ENCODE data around the gene MRPL12. TPM values are rescaled to one million over a fixed set of nuclear protein-coding genes. Genes with fewer than 3 reads are reported as not detected.

Gene MRPL12
- total RNA-seq, 6 donors from 2014 or later, result 29.3 to 69.8 (median 47.8) TPM

DNA sequence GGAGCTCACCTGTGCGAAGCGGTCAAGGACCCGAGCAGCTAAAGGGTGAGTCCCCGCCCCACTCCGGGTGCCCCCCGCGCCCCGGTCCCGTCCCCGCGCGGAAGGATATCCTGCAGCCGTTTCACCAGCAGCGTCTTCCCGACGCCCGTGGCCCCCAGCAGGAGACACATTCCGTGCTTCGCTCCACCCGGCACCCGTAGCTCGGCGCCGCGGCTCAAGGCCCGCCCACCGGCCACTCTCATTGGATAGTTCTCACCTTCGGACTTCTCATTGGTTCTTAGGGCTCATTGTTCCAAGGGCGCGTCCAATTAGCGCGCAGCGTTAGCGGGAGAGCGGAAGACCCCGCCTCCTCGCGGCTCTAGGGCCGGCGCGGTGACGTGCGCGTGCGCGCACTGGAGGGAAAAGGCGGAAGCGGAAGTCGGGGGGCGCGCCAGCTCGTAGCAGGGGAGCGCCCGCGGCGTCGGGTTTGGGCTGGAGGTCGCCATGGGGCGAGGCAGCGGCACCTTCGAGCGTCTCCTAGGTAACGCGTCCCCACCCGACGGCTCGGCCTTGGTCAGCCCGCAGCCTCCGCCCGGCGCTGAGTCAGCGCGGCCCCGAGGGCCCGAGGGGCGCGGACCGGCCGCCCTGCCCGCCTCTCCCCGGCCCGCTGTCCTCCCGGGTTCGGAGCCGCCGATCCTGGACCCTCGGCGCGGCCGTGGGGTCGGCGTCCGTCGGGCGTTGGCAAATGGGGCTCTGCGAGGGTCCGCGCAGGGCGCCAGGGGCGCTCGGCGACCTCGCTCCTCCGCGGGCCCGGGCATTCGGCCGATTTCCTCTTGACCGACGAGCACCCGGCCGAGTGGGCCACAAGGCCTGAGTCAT is 19.4 kb upstream of the MRPL12 start, which contains the start of the genes ARL16 and HGS:
Gene ARL16 (minus strand): TSS at position 214 of the 858 bp plus-strand sequence. CDS start 44 bp downstream, at position 170.
Gene HGS (plus strand): TSS at position 428 of the 858 bp plus-strand sequence. CDS start 56 bp downstream, at position 484.
- H3K4me3 ChIP-seq, result peak within 1 kb of the TSS; percentile 88 to 100 (median 92)
- no peaks in the 10 kb centered on the region for H3K9me3 ChIP-seq
- peak; percentile 96 to 99 for DNase-seq
- H3K27ac ChIP-seq, result peak within 1 kb of the TSS; percentile 82 to 93 (median 88)
- WGBS, 2 donors, result 0% methylated on average over 22 to 49 of the region's 112 CpGs
- ATAC-seq (ENCODE audit: low FRiP score in 2 of 2), result peak; percentile 98
- peaks cover 15 to 47% (median 31%) of the 10 kb centered on the region in 4 donors for H3K36me3 ChIP-seq
- no peaks in the 10 kb centered on the region for H3K27me3 ChIP-seq
- H3K4me1 ChIP-seq, result peaks cover 22 to 38% (median 28%) of the 10 kb centered on the region in 4 donors
- TF ChIP-seq, protein P1, sequence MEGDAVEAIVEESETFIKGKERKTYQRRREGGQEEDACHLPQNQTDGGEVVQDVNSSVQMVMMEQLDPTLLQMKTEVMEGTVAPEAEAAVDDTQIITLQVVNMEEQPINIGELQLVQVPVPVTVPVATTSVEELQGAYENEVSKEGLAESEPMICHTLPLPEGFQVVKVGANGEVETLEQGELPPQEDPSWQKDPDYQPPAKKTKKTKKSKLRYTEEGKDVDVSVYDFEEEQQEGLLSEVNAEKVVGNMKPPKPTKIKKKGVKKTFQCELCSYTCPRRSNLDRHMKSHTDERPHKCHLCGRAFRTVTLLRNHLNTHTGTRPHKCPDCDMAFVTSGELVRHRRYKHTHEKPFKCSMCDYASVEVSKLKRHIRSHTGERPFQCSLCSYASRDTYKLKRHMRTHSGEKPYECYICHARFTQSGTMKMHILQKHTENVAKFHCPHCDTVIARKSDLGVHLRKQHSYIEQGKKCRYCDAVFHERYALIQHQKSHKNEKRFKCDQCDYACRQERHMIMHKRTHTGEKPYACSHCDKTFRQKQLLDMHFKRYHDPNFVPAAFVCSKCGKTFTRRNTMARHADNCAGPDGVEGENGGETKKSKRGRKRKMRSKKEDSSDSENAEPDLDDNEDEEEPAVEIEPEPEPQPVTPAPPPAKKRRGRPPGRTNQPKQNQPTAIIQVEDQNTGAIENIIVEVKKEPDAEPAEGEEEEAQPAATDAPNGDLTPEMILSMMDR (IDR thresholded peaks at IDR 0.05), result peak in 1 of 6 experiments; percentile 5
- TF ChIP-seq EP300 (IDR thresholded peaks at IDR 0.05) (no peak), POLR2A (IDR thresholded peaks at IDR 0.05) (peak in 3 of 4 donors; percentile 67 to 91 (median 89)), POLR2AphosphoS5 (IDR thresholded peaks at IDR 0.05) (peak; percentile 72 to 79)

DNA sequence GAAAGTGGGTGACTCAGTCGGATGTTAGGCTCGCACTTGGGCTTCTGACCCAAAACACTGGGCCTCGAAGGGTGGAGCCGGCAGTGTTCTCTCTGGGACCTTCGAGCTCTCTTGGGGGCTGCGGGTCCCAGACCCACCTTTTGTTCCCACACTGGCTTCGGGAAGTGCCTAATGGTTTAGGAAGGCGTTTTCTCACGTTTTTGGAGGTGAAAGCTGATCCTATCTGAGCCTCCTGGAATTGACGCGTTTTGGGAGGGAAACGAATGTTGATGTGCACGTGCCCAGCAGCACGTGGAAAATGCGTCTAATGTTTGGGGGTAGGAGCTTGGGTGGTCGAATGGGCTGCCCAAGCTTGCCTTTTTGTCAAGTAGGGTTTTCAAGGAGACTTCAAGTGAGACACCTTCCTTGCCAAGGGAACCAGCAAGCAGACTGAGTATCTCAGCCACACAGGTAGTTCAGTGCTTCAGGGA is 18.7 kb upstream of the MRPL12 start:
- ATAC-seq (ENCODE audit: low FRiP score in 2 of 2) (peak in 1 of 2 donors; percentile 70), DNase-seq (no peak)
- Histone ChIP-seq H3K27ac (peak overlapping the region; percentile 82 to 93 (median 88)), H3K36me3 (peaks cover 18 to 53% (median 37%) of the 10 kb centered on the region in 4 donors), H3K4me3 (peak overlapping the region; percentile 85 to 100 (median 90)), H3K4me1 (peaks cover 22 to 38% (median 28%) of the 10 kb centered on the region in 4 donors), H3K9me3 (no peaks in the 10 kb centered on the region), H3K27me3 (no peaks in the 10 kb centered on the region)
- 0 to 2% methylated on average over 7 to 16 of the region's 16 CpGs for WGBS, 2 donors
- TF ChIP-seq EP300 (IDR thresholded peaks at IDR 0.05) (no peak), POLR2AphosphoS5 (IDR thresholded peaks at IDR 0.05) (no peak), POLR2A (IDR thresholded peaks at IDR 0.05) (no peak)
- TF ChIP-seq, protein P1 (IDR thresholded peaks at IDR 0.05), result no peak

DNA sequence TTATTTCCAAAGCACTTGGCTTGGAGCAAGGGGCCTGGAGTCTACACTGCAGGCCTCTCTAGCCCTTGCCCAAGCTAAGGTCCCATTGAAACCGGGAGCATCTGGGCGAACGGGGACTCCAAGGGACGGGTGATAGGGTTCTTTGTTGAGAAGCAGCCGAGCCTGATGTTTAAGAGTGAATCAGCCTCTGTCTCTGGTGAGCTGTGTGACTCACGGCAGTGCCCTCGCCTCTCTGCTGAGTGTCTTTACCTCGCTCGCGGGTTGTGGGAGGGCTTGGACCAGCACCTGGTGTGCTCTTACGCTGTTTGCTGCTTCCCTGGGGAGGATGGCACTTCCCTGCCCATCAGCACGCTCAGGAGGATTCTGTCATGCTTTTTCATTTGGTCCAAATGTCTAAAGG is 18.1 kb upstream of the MRPL12 start:
- TF ChIP-seq POLR2AphosphoS5 (IDR thresholded peaks at IDR 0.05) (no peak), EP300 (IDR thresholded peaks at IDR 0.05) (no peak), POLR2A (IDR thresholded peaks at IDR 0.05) (no peak)
- TF ChIP-seq, protein P1 (IDR thresholded peaks at IDR 0.05), result no peak
- no peak for ATAC-seq (ENCODE audit: low FRiP score in 2 of 2)
- WGBS, 2 donors, result 77 to 92% methylated on average over 8 to 11 of the region's 12 CpGs

DNA sequence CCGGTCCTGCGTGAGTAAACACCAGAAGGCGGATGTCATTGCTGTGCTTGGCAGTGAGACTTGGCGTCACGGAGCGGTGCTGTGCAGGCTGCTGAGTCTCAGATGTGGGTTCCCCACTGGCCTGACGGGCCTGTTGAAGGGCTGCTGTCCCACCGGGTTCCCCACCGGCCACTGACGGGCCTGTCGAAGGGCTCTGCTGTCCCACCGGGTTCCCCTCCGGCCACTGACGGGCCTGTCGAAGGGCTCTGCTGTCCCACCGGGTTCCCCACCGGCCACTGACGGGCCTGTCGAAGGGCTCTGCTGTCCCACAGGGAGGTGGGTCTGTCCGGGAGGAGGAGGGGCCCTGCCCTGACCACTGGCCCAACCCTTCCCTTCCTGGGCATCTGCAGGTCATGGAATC is 16.6 kb upstream of the MRPL12 start:
- no peak overlapping the region for H3K4me3 ChIP-seq
- no peaks in the 10 kb centered on the region for H3K27me3 ChIP-seq
- ATAC-seq (ENCODE audit: low FRiP score in 2 of 2) (no peak), DNase-seq (peak in 1 of 2 donors; percentile 58)
- no peaks in the 10 kb centered on the region for H3K9me3 ChIP-seq
- TF ChIP-seq, protein P1 (IDR thresholded peaks at IDR 0.05), result no peak
- TF ChIP-seq EP300 (IDR thresholded peaks at IDR 0.05) (no peak), POLR2A (IDR thresholded peaks at IDR 0.05) (no peak), POLR2AphosphoS5 (IDR thresholded peaks at IDR 0.05) (no peak)
- H3K4me1 ChIP-seq, result peaks cover 22 to 38% (median 28%) of the 10 kb centered on the region in 4 donors
- H3K27ac ChIP-seq, result no peak overlapping the region
- H3K36me3 ChIP-seq, result peaks cover 23 to 67% (median 59%) of the 10 kb centered on the region in 4 donors
- 90 to 94% methylated on average over 9 to 18 of the region's 20 CpGs for WGBS, 2 donors

More for the DNA sequence above, 18.1 kb upstream of the MRPL12 start:
- Histone ChIP-seq H3K27me3 (no peaks in the 10 kb centered on the region), H3K4me3 (peak overlapping the region; percentile 7 to 100 (median 90)), H3K36me3 (peaks cover 18 to 60% (median 44%) of the 10 kb centered on the region in 4 donors), H3K4me1 (peaks cover 22 to 38% (median 28%) of the 10 kb centered on the region in 4 donors), H3K9me3 (no peaks in the 10 kb centered on the region), H3K27ac (peak overlapping the region in 3 of 4 donors; percentile 82 to 93 (median 91))
- no peak for DNase-seq

Measured in upper lobe of left lung (tissue), 6 donors.